HepG2 (cell line): Measurements from ENCODE around the gene NKX1-1. TPM values are rescaled to one million over a fixed set of nuclear protein-coding genes. Genes with fewer than 3 reads are reported as not detected.

Experiments used
- ATAC-seq: fragments of 200-7000 bp; cut with Tn5 transposase; 3 replicates; pipeline ENCODE4 v1.9.1; 2020; ENCODE audit warnings: mild to moderate bottlenecking, moderate library complexity
- Bru-seq: library from RNA; stranded (reverse); fragments of 400-500 nt; gene quantifications from one replicate; lab custom pipeline; 2021; lab: Mats Ljungman, UMichigan
- BruChase-seq, 2 experiments: library from RNA; stranded (reverse); fragments of 400-500 nt; gene quantifications; one replicate each; lab custom pipeline; 2021; lab: Mats Ljungman, UMichigan
- BruUV-seq: library from RNA; stranded (reverse); fragments of 400-500 nt; replicated peaks from 2 replicates; lab custom pipeline; 2021; lab: Mats Ljungman, UMichigan
- CTCF ChIA-PET: fragments of 300-600 bp; formaldehyde crosslinking; extraction: SDS; loops from one replicate; lab custom pipeline; 2021; ENCODE audit warnings: low total read pairs, inconsistent platforms, low intra/inter-chr PET ratio; lab: Yijun Ruan, JAX
- POLR2A ChIA-PET: fragments of 350-600 bp; sonication (Branson Sonifier 250); formaldehyde crosslinking; loops from one replicate; lab custom pipeline; 2020; ENCODE audit warnings: antibody characterized with exemption, inconsistent platforms; lab: Yijun Ruan, JAX
- DNase-seq: peaks from one replicate; pipeline ENCODE4 v3.0.0-alpha.2; 2015; ENCODE audit warnings: low spot score
- FAIRE-seq: peaks from 3 replicates; lab custom pipeline; 2011; peaks lifted over from hg19 to GRCh38; lab: Jason Lieb, UNC
- H2AFZ ChIP-seq: one replicate; pipeline ENCODE4 v1.6.1; 2011; ENCODE audit warnings: low read length, inconsistent platforms
- H3K27ac ChIP-seq: fragments of 300-600 bp; 3 replicates; pipeline ENCODE4 v1.8.0; 2011; ENCODE audit warnings: mixed run types, mild to moderate bottlenecking, mixed read lengths, low read length, inconsistent platforms; ENCODE audit not compliant: insufficient read depth; ENCODE audit errors: extremely low read length
- H3K27me3 ChIP-seq, 2 experiments: fragments of 200-600 bp in 1 of 2; 2 replicates in 1 of 2; 3 replicates in 1 of 2; pipeline versions ENCODE4 v1.6.0 to v1.8.0; 2011; ENCODE audit warnings: low read length in 2 of 2, mild to moderate bottlenecking in 2 of 2, moderate library complexity in 2 of 2, inconsistent platforms in 1 of 2; ENCODE audit not compliant: insufficient read depth in 2 of 2, control insufficient read depth in 1 of 2
- H3K36me3 ChIP-seq, 2 experiments: fragments of 200-600 bp in 1 of 2; replicated peaks in 1 of 2; 2 replicates in 1 of 2; 3 replicates in 1 of 2; pipeline versions ENCODE4 v1.5.1 to v1.8.0; 2011; ENCODE audit warnings: low read length in 2 of 2, inconsistent platforms in 1 of 2; ENCODE audit not compliant: insufficient read depth in 2 of 2, control insufficient read depth in 1 of 2
- H3K4me1 ChIP-seq: 2 replicates; pipeline ENCODE4 v1.5.1; 2012; ENCODE audit warnings: low read length, inconsistent platforms; ENCODE audit not compliant: insufficient read depth
- H3K4me2 ChIP-seq: 2 replicates; pipeline ENCODE4 v1.6.0; 2011; ENCODE audit warnings: low read depth, low read length, inconsistent platforms
- H3K4me3 ChIP-seq, 3 experiments: fragments of 200-600 bp in 1 of 3; sonication (generic), shearing (Covaris generic) in 1 of 3; replicated peaks in 1 of 3; 2 replicates each; pipeline ENCODE4 v1.5.1; 2011 to 2016; ENCODE audit warnings: low read length in 3 of 3, inconsistent platforms in 2 of 3, low read depth in 2 of 3, mild to moderate bottlenecking in 2 of 3, control low read depth in 1 of 3, mixed read lengths in 1 of 3; ENCODE audit not compliant: insufficient read depth in 1 of 3
- H3K79me2 ChIP-seq: one replicate; pipeline ENCODE4 v1.6.1; 2011; ENCODE audit warnings: low read length, inconsistent platforms; ENCODE audit not compliant: insufficient read depth
- H3K9ac ChIP-seq: 2 replicates; pipeline ENCODE4 v1.6.0; 2011; ENCODE audit warnings: mild to moderate bottlenecking, low read depth, low read length, inconsistent platforms; ENCODE audit not compliant: insufficient read depth
- H3K9me3 ChIP-seq: 2 replicates; pipeline ENCODE4 v1.5.1; 2012; ENCODE audit warnings: mild to moderate bottlenecking, low read length
- H4K20me1 ChIP-seq: 2 replicates; pipeline ENCODE4 v1.6.0; 2011; ENCODE audit warnings: inconsistent platforms, mild to moderate bottlenecking, low read length, moderate library complexity; ENCODE audit not compliant: insufficient read depth
- HMGA1 ChIP-seq: sonication (generic); formaldehyde crosslinking; conservative IDR thresholded peaks from 2 replicates; pipeline ENCODE4 v1.4.0; 2020; ENCODE audit warnings: missing genetic modification reagents
- ZBTB38 ChIP-seq: sonication (generic); formaldehyde crosslinking; IDR thresholded peaks from 2 replicates; pipeline ENCODE4 v1.5.1; 2020; ENCODE audit warnings: mild to moderate bottlenecking, missing genetic modification reagents
- ZNF674 ChIP-seq: sonication (generic); formaldehyde crosslinking; IDR thresholded peaks from 2 replicates; pipeline ENCODE4 v1.5.0; 2020; ENCODE audit warnings: low read depth, mild to moderate bottlenecking, missing genetic modification reagents
- whole genome bisulfite sequencing: methylation state at CpG from one replicate; pipeline ENCODE4 v1.1.6; 2017; ENCODE audit warnings: low lambda C conversion rate; 5-methylcytosine and 5-hydroxymethylcytosine counted together
- in situ Hi-C: cut with HindIII; loops from 2 replicates; pipeline ENCODE4 v1.10.0; 2017; ENCODE audit warnings: low pct_unique_long_range_greater_than_20kb; ENCODE audit not compliant: extremely low pct_ligation_motif_present
- intact Hi-C: fragments of 100-400 bp; cut with micrococcal nuclease; formaldehyde crosslinking; loops from one replicate; pipeline ENCODE4 v1.10.0; 2022; ENCODE audit not compliant: unreplicated experiment
- long read RNA-seq, 2 experiments: library from RNA in 1 of 2; library from polyadenylated mRNA in 1 of 2; stranded (forward) in 1 of 2; unstranded in 1 of 2; transcript quantifications; one replicate each; pipeline ENCODE4 v2.0.0, GENCODE V29; 2019 to 2022
- polyA minus RNA-seq, 3 experiments: library from RNA; depleted of rRNA, polyadenylated mRNA; stranded (reverse); fragments of >200 nt; gene quantifications; 2 replicates each; pipeline ENCODE4 v1.2.3, GENCODE V29; 2011; ENCODE audit warnings: low replicate concordance in 1 of 3
- polyA plus RNA-seq, 8 experiments: library from polyadenylated mRNA; depleted of rRNA in 3 of 8; stranded (reverse) in 7 of 8; unstranded in 1 of 8; fragments of >200 nt; fragmentation: Illumina TruSeq in 4 of 8; extraction: Trizol in 4 of 8; gene quantifications; 2 replicates each; pipeline versions ENCODE4 v1.2.1 to v1.2.3, GENCODE V29; 2011 to 2016; ENCODE audit warnings: low read depth in 4 of 8, missing spikeins in 1 of 8, mixed read lengths in 1 of 8; ENCODE audit not compliant: insufficient read depth in 1 of 8
- total RNA-seq, 5 experiments: library from RNA; depleted of rRNA; stranded (reverse); fragments of >200 nt; fragmentation: Illumina TruSeq; extraction: Trizol; gene quantifications; 2 replicates each; pipeline ENCODE4 v1.2.3, GENCODE V29; 2016; ENCODE audit warnings: low read depth in 1 of 5
- TF ChIP-seq, protein P1 (sequence below): sonication (generic); formaldehyde crosslinking; conservative IDR thresholded peaks from 2 replicates; pipeline ENCODE4 v1.8.0; 2022; ENCODE audit warnings: mild to moderate bottlenecking, moderate library complexity, missing genetic modification reagents

Gene NKX1-1
- total RNA-seq (2016; rRNA removed; fragmentation: Illumina TruSeq; extraction: Trizol) (not detected in 2 replicates), polyA plus RNA-seq (2011; rRNA removed) (not detected in 2 replicates), polyA minus RNA-seq (2011; rRNA and poly(A)+ RNA removed; ENCODE audit: low replicate concordance) (not detected in 2 replicates), Bru-seq, nascent RNA (not detected), BruChase-seq, experiment 1, labeled RNA remaining after a 6-hour chase (not detected), BruChase-seq, experiment 2, labeled RNA remaining after a 2-hour chase (not detected)
- total RNA-seq (2016; cell fraction: cytosol; rRNA removed; fragmentation: Illumina TruSeq; extraction: Trizol; ENCODE audit: low read depth): not detected in 2 replicates
- not detected in 2 replicates for total RNA-seq (2016; cell fraction: insoluble cytoplasmic fraction; rRNA removed; fragmentation: Illumina TruSeq; extraction: Trizol)
- not detected in 2 replicates for total RNA-seq (2016; cell fraction: membrane; rRNA removed; fragmentation: Illumina TruSeq; extraction: Trizol)
- not detected in 2 replicates for total RNA-seq (2016; cell fraction: nucleus; rRNA removed; fragmentation: Illumina TruSeq; extraction: Trizol)
- not detected in 2 replicates for polyA plus RNA-seq (2011; cell fraction: cytosol; rRNA removed)
- not detected in 2 replicates for polyA plus RNA-seq (2011; cell fraction: nucleus; rRNA removed)
- polyA plus RNA-seq (2012): not detected in 2 replicates
- polyA plus RNA-seq (2016; cell fraction: cytosol; fragmentation: Illumina TruSeq; extraction: Trizol; ENCODE audit: low read depth): not detected in 2 replicates
- not detected in 2 replicates for polyA plus RNA-seq (2016; cell fraction: insoluble cytoplasmic fraction; fragmentation: Illumina TruSeq; extraction: Trizol; ENCODE audit: low read depth)
- polyA plus RNA-seq (2016; cell fraction: membrane; fragmentation: Illumina TruSeq; extraction: Trizol; ENCODE audit: low read depth): not detected in 2 replicates
- not detected in 2 replicates for polyA plus RNA-seq (2016; cell fraction: nucleus; fragmentation: Illumina TruSeq; extraction: Trizol; ENCODE audit: insufficient read depth, low read depth)
- polyA minus RNA-seq (2011; cell fraction: cytosol; rRNA and poly(A)+ RNA removed): not detected in 2 replicates
- polyA minus RNA-seq (2011; cell fraction: nucleus; rRNA and poly(A)+ RNA removed): not detected in 2 replicates
- long read RNA-seq, experiment 1: 0 reads
- long read RNA-seq, experiment 2: 0 reads

DNA sequence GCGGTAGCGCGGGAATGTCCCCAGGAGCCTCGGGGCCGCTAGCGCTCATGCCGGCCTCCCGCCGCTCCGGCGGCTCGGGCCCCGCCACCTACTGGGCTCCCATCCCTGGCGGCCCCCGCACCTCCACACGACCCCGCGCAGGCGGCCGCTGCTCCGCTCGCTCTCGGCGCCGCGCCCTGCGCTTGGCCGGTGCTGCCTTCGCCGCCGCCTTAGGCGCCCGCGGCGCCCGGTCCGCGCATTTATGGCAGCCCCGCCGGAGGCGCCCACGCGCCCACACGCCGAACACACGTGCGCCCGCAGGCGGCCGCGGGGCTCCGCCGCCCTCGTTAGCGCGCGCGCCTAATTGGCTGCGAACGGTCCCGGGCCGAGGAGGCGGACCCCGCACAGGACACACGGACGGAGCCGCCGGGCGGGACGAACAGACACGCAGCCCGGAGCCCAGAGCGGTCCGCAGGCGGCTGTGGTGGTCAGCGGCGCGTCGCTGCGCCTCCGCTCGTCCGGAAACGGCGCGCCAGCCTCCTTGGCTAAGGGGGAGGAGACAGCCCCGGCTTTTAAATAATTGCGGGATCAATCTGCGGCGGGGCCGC lies at the start of gene NKX1-1:
Gene NKX1-1 (minus strand): TSS at position 49 of the 587 bp plus-strand sequence. CDS start 0 bp downstream, at position 49.
- POLR2A ChIA-PET: no interaction called here
- intact Hi-C loops (no loop called here), in situ Hi-C loops (no loop called here)
- no TSS peak for BruUV-seq
- CTCF ChIA-PET: no interaction called here
- ATAC-seq (no peak), DNase-seq (no peak), FAIRE-seq (no peak)
- TF ChIP-seq, protein P1, sequence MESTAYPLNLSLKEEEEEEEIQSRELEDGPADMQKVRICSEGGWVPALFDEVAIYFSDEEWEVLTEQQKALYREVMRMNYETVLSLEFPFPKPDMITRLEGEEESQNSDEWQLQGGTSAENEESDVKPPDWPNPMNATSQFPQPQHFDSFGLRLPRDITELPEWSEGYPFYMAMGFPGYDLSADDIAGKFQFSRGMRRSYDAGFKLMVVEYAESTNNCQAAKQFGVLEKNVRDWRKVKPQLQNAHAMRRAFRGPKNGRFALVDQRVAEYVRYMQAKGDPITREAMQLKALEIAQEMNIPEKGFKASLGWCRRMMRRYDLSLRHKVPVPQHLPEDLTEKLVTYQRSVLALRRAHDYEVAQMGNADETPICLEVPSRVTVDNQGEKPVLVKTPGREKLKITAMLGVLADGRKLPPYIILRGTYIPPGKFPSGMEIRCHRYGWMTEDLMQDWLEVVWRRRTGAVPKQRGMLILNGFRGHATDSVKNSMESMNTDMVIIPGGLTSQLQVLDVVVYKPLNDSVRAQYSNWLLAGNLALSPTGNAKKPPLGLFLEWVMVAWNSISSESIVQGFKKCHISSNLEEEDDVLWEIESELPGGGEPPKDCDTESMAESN (CRISPR knock-in tag): no peak
- TF ChIP-seq HMGA1 (CRISPR knock-in tag) (no peak), ZBTB38 (CRISPR knock-in tag) (no peak), ZNF674 (no peak)
- Histone ChIP-seq H3K4me3 (no peak within 1 kb of the TSS), H3K79me2 (no peaks in the 10 kb centered on the region), H3K4me2 (no peak within 1 kb of the TSS), H3K27me3 (peaks cover 4 to 10% of the 10 kb centered on the region in 2 experiments), H2AFZ (no peak within 1 kb of the TSS), H3K27ac (no peak within 1 kb of the TSS), H3K36me3 (no peaks in the 10 kb centered on the region), H4K20me1 (no peaks in the 10 kb centered on the region), H3K9ac (no peak within 1 kb of the TSS), H3K9me3 (no peaks in the 10 kb centered on the region), H3K4me1 (no peaks in the 10 kb centered on the region)
- 80% methylated on average over 67 of the region's 91 CpGs for WGBS
